Osteoblast (primary cell): Measurements from ENCODE around the gene NDUFB4. TPM values are rescaled to one million over a fixed set of nuclear protein-coding genes. Genes with fewer than 3 reads are reported as not detected.

Experiments used
- DNase-seq: peaks from one replicate; pipeline ENCODE4 v3.0.0; 2011; ENCODE audit warnings: low spot score, mixed read lengths; ENCODE audit not compliant: insufficient read length; ENCODE audit errors: missing footprints
- H2AFZ ChIP-seq: 2 replicates; pipeline ENCODE4 v1.6.0; 2011; ENCODE audit warnings: mild to moderate bottlenecking, low read length
- H3K27ac ChIP-seq: 2 replicates; pipeline ENCODE4 v1.5.1; 2011; ENCODE audit warnings: mild to moderate bottlenecking, low read depth, low read length, moderate library complexity
- H3K27me3 ChIP-seq: 2 replicates; pipeline ENCODE4 v1.6.0; 2012; ENCODE audit warnings: mild to moderate bottlenecking, control low read depth, inconsistent platforms, low read length, moderate library complexity; ENCODE audit not compliant: insufficient read depth
- H3K36me3 ChIP-seq: 2 replicates; pipeline ENCODE4 v1.5.1; 2011; ENCODE audit warnings: mild to moderate bottlenecking, low read length, control low read depth, moderate library complexity; ENCODE audit not compliant: insufficient read depth
- H3K4me1 ChIP-seq: 2 replicates; pipeline ENCODE4 v1.5.1; 2011; ENCODE audit warnings: mild to moderate bottlenecking, low read length, control low read depth, moderate library complexity; ENCODE audit not compliant: insufficient read depth
- H3K4me2 ChIP-seq: 2 replicates; pipeline ENCODE4 v1.6.0; 2011; ENCODE audit warnings: mild to moderate bottlenecking, low read length; ENCODE audit not compliant: insufficient read depth
- H3K4me3 ChIP-seq: fragments of 200-600 bp; sonication (generic); 3 replicates; pipeline ENCODE4 v1.5.1; 2012; ENCODE audit warnings: mild to moderate bottlenecking, low read length, inconsistent platforms; ENCODE audit not compliant: insufficient read depth
- H3K79me2 ChIP-seq: 2 replicates; pipeline ENCODE4 v1.6.0; 2012; ENCODE audit warnings: mild to moderate bottlenecking, low read length, control low read depth, inconsistent platforms; ENCODE audit not compliant: insufficient read depth
- H3K9me3 ChIP-seq: 2 replicates; pipeline ENCODE4 v1.5.1; 2011; ENCODE audit warnings: low read depth, low read length, control low read depth
- H4K20me1 ChIP-seq: 2 replicates; pipeline ENCODE4 v1.6.0; 2012; ENCODE audit warnings: mild to moderate bottlenecking, low read length, control low read depth; ENCODE audit not compliant: insufficient read depth
- total RNA-seq: library from RNA; depleted of rRNA; stranded (reverse); fragments of >200 nt; gene quantifications from 2 replicates; pipeline ENCODE4 v1.2.3, GENCODE V29; 2012
- TF ChIP-seq, protein P1 (sequence below): IDR thresholded peaks from 2 replicates; pipeline ENCODE4 v1.5.1; 2011; ENCODE audit warnings: mild to moderate bottlenecking, low read depth, low read length, moderate library complexity; ENCODE audit errors: extremely low read depth

The NDUFB4 gene
- total RNA-seq, 1 donor, result 38.4 TPM

DNA sequence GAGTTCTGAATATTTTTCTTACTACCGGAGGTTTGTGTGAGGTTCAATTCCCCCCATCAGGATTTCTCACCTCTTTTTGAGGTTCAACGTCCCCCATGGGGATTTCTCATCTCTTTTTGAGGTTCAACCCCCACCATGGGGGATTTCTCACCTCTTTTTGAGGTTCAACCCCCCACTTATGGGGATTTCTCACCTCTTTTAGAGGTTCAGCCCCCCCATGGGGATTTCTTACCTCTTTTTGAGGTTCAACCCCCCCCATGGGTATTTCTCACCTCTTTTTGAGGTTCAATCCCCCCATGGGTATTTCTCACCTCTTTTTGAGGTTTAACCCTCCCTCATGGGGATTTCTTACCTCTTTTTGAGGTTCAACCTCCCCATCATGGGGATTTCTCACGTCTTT lies 26.3 kb downstream of the NDUFB4 start:
- TF ChIP-seq, protein P1, sequence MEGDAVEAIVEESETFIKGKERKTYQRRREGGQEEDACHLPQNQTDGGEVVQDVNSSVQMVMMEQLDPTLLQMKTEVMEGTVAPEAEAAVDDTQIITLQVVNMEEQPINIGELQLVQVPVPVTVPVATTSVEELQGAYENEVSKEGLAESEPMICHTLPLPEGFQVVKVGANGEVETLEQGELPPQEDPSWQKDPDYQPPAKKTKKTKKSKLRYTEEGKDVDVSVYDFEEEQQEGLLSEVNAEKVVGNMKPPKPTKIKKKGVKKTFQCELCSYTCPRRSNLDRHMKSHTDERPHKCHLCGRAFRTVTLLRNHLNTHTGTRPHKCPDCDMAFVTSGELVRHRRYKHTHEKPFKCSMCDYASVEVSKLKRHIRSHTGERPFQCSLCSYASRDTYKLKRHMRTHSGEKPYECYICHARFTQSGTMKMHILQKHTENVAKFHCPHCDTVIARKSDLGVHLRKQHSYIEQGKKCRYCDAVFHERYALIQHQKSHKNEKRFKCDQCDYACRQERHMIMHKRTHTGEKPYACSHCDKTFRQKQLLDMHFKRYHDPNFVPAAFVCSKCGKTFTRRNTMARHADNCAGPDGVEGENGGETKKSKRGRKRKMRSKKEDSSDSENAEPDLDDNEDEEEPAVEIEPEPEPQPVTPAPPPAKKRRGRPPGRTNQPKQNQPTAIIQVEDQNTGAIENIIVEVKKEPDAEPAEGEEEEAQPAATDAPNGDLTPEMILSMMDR, result no peak
- Histone ChIP-seq H3K9me3 (peaks cover 1% of the 10 kb centered on the region), H3K4me3 (no peak overlapping the region), H4K20me1 (no peaks in the 10 kb centered on the region), H2AFZ (no peak overlapping the region), H3K27ac (no peak overlapping the region), H3K79me2 (no peaks in the 10 kb centered on the region), H3K4me1 (no peaks in the 10 kb centered on the region), H3K36me3 (no peaks in the 10 kb centered on the region), H3K27me3 (no peaks in the 10 kb centered on the region), H3K4me2 (no peak overlapping the region)
- no peak for DNase-seq

DNA sequence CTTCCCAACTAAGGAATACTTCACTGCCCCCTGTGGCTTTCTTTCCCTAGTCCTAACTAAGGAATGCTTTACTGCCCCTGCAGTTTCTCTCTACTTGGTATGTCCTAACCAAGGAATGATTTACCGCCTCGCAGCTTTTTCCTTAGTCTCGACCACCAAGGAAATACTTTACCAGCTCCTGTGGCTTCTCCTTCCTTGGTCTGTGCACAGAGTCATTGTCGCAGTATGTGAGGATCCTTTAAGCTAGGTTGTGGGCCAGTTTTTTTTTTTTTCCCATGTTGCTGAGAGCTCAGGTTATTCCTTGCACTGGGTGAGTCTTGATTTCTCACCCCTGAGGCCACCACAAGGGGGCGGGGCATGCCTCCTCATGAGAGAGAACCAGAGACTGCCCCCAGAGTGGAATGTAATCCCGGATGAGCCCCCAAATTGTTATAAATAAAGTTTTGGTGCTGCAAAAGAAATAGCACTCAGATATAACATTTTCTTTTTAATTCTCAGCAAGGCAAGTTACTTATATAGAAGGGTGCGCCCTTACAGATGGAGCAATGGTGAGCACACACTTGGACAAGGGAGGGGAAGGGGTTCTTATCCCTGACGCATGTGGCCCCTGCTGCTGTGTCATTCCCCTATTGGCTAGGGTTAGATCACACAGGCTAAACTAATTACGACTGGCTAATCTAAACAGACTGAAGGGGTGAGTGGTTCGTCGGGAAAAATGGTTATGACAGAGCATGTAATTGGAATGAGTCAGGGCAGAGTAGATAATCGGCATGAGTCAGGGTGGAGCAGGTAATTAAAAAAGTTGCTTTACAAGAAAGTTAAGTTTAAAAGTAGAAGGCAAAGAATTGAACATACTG lies 27.0 kb downstream of the NDUFB4 start:
- DNase-seq, result no peak
- no peaks in the 10 kb centered on the region for H3K27me3 ChIP-seq
- no peaks in the 10 kb centered on the region for H3K4me1 ChIP-seq

DNA sequence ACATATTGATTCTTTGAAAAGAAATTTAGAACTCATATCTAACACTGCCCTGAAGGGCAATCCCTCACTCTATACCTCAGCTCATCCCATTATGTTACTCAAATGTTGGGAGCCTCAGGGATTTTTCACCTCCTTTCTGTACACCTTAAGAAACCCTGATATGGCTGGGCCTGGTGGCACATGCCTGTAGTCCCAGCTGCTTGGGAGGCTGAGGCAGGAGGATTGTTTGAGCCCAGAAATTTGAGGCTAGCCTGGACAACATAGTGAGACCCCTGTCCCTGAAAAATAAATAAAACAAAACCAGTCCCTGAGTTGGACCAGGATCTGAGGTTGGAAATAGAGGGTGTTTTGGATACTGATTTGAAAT lies 27.6 kb downstream of the NDUFB4 start:
- Histone ChIP-seq H4K20me1 (no peaks in the 10 kb centered on the region), H3K9me3 (peaks cover 1% of the 10 kb centered on the region), H3K36me3 (no peaks in the 10 kb centered on the region), H2AFZ (no peak overlapping the region), H3K27ac (no peak overlapping the region), H3K4me2 (no peak overlapping the region), H3K27me3 (no peaks in the 10 kb centered on the region), H3K79me2 (no peaks in the 10 kb centered on the region), H3K4me1 (no peaks in the 10 kb centered on the region), H3K4me3 (no peak overlapping the region)
- TF ChIP-seq, protein P1, result no peak
- DNase-seq, result no peak

More for the DNA sequence above, 27.0 kb downstream of the NDUFB4 start:
- Histone ChIP-seq H3K4me2 (no peak overlapping the region), H3K36me3 (no peaks in the 10 kb centered on the region), H3K4me3 (no peak overlapping the region), H3K79me2 (no peaks in the 10 kb centered on the region), H3K9me3 (peaks cover 1% of the 10 kb centered on the region), H2AFZ (no peak overlapping the region), H4K20me1 (no peaks in the 10 kb centered on the region), H3K27ac (no peak overlapping the region)
- TF ChIP-seq, protein P1, result peak; percentile 21

DNA sequence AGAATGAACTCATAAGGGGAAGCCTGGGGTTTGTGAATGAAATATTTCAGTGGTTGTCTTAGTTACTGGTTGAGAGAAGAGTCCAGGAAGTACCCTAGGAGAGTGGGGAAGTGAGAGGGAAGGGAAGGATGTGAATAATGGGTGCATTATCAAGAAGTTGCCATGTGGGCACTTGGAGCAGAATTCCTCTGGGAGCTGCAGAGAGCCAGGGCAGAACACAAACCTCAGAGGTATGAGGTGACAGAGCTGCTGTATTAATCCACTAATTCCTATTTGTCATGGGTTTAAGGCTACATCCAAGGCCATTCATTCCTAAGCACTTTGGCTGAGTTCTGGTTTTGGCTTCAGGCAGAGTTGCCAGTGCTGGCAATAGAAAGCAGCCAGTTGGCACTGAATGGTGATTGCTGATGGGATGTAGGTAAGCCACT lies 29.0 kb downstream of the NDUFB4 start:
- no peaks in the 10 kb centered on the region for H4K20me1 ChIP-seq
- H3K79me2 ChIP-seq, result no peaks in the 10 kb centered on the region
- H3K27ac ChIP-seq, result no peak overlapping the region
- TF ChIP-seq, protein P1, result no peak
- DNase-seq, result peak; percentile 81
- no peaks in the 10 kb centered on the region for H3K4me1 ChIP-seq
- peaks cover 1% of the 10 kb centered on the region for H3K9me3 ChIP-seq
- no peak overlapping the region for H3K4me3 ChIP-seq
- no peak overlapping the region for H3K4me2 ChIP-seq
- no peak overlapping the region for H2AFZ ChIP-seq
- H3K27me3 ChIP-seq, result no peaks in the 10 kb centered on the region
- no peaks in the 10 kb centered on the region for H3K36me3 ChIP-seq
